ENCODE data around the gene CTSZ. TPM values are rescaled to one million over a fixed set of nuclear protein-coding genes. Genes with fewer than 3 reads are reported as not detected.
"Not testable (repeated sequence)": the region's sequence is repeated elsewhere in the genome, so short reads cannot be mapped to it uniquely, and the experiment has no call there.

The CTSZ gene
- total RNA-seq, 1 donor from 2014 or later = 252 TPM

DNA sequence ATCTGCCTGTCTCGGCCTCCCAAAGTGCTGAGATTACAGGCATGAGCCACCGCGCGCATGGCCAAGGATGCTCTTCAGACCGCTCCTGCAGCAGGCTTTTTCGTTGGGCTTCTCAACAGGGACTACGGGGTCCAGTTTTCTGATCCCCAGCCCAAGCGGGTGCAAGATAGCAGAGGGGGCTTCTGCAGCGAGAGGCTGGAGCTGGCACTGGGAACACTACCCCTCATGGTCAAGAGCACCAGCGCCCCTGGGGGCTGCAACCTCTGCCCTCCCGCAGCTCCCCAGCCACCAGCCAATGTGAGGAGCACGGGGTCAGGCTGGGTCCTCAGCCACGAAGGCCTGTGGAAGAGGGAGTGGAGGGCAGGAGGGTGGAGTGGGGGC lies 6.0 kb downstream of the CTSZ start:
- DNase-seq (ENCODE audit: extremely low read depth, low read depth, low spot score) = no peak

DNA sequence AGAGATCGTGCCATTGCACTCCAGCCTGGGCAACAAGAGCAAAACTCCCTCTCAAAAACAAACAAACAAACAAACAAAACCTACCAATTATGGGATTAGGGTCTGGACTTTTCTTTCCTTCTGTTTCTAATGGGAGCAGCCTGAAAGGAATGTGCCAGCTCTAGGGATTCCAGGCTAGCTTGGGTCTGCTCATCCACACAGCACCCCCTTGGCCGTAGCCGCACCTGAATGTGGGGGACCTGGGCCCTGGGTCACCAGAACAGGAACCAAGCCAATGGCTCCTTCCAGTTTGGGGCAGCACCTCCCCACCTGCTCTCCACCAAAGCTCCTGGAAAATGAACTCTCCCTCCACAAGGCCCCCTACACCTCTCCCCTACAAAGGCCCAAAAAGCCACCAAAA lies 6.7 kb downstream of the CTSZ start:
- no peak for DNase-seq (ENCODE audit: extremely low read depth, low read depth, low spot score)

DNA sequence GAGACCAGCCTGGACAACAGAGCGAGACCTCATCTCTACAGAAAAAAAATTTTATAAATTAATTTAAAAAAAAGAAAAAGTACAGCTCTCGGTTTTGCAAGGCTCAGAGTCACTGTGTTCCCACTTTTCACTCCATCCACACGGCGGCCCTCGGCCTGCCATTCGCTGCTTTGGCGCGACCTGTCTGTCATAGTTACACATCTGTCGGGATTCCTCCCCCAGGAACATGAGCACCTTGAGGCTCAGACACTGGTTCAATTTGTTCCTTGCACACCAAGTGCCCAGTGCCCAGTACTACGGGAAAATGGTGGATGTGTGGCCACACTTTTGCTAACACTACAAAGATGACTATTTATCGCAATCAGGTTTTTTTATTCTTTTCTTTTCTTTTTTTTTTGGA lies 8.4 kb downstream of the CTSZ start:
- DNase-seq (ENCODE audit: extremely low read depth, low read depth, low spot score) = no peak

DNA sequence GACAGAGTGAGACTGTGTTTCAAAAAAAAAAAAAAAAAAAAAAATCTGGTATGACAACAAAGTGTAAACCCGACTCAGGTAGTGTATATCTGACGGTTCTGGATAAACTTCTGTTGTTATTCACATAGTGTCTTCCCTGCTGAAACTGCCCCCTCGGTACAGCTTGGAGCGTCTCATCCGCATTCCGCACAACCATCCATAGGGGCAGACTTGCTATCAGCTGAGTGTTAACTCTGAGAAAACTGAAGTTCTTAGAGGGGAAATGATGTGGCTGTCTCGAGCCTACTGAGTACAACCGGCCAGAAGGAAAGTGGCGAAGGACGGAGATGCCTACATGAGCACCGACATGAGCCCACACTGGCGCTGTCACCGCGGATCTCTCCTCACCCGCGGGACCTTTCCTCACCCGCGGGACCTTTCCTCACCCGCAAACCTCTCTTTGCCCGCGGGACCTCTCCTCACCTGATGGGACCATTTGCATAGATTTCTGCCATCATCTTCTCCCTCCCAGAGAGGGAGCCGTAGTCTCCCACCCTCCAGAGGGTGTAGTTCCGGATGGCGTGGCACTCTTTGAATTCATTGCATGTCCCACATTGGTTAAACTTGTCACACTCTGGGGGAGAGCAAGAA lies 9.8 kb downstream of the CTSZ start:
- no peak for DNase-seq (ENCODE audit: extremely low read depth, low read depth, low spot score)

DNA sequence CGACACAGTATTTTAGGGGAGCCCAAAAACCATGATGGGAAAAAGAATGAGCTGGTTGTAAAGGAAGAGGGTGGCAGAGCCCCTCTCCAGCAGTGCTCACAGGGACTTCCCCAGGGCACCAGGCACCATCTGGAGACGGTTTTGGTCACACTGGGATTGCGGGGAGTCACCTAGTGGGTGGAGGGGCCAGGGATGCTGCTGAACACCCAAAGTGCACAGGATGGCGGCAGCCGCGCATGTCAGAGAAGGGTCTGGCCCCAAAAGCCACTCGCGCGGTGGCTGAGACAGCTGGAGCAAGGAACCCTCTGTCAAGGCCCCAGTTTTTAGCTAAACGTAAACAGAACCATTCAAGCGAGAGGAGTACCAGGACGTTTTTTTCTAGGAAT lies 10.8 kb downstream of the CTSZ start:
- DNase-seq (ENCODE audit: extremely low read depth, low read depth, low spot score) = no peak

DNA sequence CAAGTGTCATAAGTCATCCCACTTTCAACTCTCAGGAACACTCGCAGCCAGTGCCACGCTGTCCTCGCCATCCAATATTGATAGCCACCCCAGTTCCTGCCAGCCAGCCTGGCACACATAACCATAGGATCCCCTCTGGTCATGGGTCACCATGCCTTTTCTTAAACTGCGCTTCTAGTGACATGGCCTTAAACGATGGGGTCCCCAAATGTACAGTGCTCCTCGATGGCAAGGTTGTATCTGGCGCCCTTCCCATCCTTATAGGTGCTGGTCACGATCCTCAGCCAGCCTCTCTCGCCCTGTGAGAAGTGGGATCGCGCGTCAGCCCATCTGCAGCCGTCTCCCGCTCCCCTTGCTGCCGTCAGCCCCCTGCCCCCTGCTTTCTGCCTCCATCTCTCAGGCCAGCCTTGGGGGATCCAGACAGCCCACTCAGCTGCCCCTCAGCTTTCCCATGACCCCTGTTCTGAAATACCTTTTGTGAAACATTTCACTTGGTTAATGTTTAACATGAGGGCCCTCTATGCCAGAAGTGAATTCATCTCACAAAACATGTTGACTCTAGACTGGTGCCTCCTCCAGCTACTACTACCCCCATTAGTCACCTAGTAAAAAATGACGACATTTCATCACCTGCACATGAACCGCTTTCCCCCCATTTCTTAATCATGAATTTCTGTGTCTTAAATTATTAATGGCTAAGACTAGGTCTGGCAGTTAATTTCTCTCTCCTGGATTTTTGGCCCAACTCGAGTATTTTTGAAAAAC lies 11.4 kb downstream of the CTSZ start:
- DNase-seq (ENCODE audit: extremely low read depth, low read depth, low spot score) = no peak

DNA sequence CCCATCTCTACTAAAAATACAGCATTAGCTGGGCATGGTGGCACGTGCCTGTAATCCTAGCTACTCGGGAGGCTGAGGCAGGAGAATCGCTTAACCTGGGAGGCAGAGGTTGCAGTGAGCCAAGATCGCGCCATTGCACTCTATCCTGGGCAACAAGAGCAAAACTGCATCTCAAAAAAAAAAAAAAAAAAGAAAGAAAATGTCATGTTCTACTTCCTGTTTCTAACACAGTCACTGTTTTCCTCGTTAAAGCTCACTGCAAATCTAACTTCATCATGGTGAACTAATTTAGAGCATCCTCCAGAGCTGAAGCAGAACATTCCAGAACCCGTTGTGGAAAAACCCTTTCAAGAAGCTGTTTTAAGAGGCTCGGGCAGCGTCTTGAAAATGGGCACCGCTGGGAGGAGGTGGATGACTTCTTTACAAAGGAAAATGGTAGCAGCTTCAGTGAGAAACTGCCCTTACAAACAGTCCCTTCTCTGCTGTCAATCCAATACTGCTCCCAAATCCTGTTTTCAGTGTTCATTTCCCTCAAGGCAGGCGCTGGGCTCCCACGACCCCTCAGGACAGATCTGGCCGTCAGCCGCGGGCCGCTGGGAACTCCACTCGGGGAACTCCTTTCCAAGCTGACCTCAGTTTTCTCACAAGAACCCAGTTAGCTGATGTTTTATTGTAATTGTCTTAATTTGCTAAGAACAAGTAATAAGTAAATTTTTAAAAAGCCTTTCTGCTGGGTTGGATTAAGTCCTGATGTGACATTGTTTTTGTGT lies 12.5 kb downstream of the CTSZ start:
- no peak for DNase-seq (ENCODE audit: extremely low read depth, low read depth, low spot score)

DNA sequence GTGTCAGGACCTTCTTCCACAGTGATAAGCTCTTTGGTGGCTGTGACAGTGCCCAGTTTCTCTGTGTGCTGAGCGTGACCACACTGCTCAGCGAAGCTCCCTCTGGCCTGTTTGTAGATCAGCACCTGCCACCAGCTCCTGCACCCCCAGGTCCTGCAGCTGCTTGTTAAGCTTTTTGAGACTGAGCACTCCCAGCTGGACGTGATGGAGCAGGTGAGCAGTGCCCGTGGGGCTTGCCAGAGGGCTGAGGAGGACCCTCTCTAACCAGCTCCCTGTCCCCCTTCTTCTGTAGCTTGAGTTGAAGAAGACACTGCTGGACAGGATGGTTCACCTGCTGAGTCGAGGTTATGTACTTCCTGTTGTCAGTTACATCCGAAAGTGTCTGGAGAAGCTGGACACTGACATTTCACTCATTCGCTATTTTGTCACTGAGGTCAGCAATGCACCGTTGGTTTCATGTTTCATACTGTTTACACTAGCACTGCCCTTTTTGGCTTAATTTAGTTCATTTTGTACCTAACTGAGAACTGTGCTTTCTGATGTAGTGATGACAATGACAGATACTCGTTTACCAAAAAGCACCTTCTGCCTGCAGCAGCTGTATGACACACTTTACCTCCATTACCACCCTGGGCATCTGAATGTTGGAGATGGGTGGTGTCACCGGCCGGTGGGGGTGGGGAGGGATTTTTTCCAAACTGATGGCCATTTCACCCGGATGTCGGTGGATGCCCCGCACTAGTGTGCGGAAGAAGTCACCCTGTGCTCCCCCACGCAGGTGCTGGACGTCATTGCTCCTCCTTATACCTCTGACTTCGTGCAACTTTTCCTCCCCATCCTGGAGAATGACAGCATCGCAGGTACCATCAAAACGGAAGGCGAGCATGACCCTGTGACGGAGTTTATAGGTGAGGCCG lies 13.5 kb downstream of the CTSZ start:
- DNase-seq (ENCODE audit: extremely low read depth, low read depth, low spot score) = no peak

DNA sequence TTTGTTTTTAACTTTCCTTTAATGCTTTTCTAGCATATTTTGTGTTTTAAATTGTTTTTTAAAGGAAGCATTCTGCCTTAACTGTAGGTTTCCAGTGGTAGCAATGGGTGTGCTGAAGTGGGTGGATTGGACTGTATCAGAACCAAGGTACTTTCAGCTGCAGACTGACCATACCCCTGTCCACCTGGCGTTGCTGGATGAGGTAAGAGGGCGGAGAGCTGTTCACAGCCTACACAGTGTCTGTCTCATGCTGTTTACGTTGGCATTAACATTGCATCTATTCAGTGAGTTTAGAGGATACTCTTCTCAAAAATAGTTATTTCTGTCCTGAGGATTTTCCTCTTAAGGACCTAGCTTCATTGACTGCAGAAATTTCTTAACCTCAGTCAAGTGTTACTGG lies 14.1 kb downstream of the CTSZ start:
- no peak for DNase-seq (ENCODE audit: extremely low read depth, low read depth, low spot score)

DNA sequence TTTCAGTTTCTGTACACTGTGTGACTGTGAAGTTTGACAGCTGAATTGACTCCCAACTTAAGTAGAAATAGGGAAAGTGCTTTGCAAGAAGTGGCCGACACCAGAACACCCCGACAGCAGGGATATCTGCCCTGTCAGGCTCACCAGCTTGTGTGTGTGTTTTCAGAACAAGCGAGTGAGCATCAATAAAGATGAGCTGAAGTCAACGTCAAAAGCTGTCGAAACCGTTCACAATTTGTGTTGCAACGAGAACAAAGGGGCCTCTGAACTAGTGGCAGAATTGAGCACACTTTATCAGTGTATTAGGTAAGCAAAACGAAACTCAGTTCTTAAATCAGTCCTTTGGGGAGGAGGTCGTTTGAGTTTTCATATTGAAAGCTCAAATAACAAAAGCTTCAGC lies 15.3 kb downstream of the CTSZ start:
- DNase-seq (ENCODE audit: extremely low read depth, low read depth, low spot score) = no peak

DNA sequence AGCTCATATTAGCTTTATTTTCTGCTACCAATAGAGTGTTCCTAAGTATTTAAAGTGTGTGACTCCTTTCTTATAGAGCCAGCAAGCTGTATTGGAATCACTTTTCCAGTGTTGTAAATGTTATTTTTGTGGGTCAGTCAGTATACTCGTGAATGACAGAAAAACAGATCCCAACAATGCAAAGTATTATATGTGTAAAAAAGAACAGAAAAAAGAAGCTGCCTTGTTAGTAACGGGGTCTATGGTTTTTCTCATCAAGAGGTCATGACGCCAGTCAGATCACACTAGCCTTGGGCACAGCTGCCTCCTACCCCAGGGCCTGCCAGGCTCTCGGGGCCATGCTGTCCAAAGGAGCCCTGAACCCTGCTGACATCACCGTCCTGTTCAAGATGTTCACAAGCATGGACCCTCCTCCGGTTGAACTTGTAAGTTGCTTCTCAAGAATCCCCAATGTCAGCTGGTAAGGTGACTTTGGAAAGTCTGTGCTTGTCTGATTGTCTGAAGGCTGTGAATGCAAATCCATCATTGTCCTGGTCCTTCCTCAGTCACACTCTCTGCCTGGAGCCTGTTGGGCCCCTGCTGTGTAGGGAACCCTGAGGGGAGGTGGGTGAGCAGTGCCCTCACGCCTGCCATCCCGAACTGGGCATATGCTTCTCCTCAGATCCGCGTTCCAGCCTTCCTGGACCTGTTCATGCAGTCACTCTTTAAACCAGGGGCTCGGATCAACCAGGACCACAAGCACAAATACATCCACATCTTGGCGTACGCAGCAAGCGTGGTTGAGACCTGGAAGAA lies 16.2 kb downstream of the CTSZ start:
- no peak for DNase-seq (ENCODE audit: extremely low read depth, low read depth, low spot score)

DNA sequence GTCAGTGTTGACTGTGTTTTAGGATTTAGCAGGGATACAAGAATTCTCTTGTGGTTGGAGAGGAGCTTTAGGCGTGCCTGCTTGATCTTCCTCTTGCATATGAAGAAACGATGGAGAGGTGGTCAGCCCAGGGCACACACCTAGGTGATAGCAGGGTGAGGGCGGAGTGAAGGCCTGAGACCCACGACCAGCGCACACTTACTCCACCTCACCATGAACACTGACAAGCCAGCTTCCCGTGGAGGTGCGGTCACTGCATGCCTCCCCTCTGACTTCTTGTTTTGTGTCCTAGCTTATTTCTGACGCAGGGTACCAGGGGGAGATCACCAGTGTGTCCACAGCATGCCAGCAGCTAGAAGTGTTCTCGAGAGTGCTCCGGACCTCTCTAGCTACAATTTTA lies 17.9 kb downstream of the CTSZ start:
- DNase-seq (ENCODE audit: extremely low read depth, low read depth, low spot score) = no peak

DNA sequence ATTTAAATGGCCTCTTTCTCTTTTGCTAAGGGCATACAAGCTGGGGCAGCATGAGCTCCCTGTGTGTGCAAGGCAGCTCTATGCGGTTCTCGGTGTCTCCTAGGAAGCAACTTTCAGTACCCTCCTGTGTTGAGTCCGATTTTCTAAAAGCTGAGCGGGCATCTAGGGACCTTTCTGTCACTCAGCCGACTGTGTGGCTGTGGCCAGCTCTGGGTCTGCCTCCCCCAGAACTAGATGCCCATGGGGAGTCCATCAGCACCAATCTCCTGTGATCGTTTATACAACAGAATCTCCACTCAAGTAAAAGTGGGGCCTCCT lies 18.5 kb downstream of the CTSZ start:
- no peak for DNase-seq (ENCODE audit: extremely low read depth, low read depth, low spot score)

DNA sequence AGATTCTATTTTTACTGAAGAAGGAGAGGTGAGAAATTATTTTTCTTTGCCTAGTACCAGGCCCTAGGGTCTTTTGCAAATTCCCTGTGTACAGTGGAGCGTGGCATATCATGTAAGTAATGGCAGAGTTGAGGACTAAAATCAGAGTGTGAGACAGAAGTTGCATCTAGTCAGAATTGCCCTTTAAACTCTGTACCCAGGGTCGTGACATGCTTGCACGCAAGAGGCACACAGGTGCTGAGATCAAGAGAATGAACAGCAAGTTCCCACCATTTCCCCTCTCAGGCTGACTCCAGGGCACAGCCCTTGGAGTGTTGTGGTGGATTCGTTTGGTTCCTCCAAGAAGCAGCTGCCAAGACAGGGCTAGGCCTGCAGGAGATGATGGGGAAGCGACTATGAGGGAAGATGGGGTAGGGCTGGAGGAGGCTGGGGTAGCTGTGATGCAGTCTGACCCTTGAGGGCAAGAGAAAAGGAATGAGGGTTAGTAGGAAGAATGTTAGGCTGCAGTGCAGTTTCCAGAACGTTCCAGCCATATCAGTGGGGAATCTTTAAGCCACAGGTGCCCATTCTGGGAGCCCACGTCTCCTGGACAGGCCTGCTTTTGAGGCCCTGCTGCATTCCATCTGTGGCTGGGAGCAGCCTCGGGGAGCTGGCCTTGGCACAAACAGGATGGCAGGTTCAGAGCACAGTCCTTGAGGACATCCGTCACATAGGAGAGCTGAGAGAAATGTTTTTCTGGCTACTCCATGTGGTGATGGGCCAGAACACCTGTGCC lies 19.1 kb downstream of the CTSZ start:
- DNase-seq (ENCODE audit: extremely low read depth, low read depth, low spot score) = no peak

DNA sequence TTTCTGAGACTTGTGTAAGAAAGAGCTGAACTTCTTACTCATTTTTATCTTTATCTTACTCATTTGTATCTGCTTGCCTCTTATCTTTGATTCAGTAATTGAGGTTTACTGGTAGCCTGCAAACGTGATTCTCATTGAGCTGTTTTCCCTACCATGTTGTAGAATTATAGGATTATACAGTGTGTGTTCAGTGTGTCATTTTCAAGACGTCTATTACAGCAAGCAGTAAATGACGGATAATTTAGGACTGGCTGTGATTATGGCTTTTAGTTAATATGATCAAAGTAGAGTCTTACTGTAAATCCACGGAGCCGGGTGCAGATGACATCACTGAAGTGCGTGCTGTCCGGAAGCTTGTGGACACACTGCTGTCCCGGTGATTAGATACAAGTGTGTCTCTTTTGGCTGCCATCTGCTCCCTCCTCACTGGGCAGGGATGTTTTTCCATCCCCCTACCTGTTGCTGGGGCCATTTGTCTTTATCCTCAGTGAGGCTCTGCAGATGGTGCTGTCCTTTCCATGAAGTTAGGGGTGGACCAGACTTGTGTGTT lies 20.0 kb downstream of the CTSZ start:
- no peak for DNase-seq (ENCODE audit: extremely low read depth, low read depth, low spot score)

DNA sequence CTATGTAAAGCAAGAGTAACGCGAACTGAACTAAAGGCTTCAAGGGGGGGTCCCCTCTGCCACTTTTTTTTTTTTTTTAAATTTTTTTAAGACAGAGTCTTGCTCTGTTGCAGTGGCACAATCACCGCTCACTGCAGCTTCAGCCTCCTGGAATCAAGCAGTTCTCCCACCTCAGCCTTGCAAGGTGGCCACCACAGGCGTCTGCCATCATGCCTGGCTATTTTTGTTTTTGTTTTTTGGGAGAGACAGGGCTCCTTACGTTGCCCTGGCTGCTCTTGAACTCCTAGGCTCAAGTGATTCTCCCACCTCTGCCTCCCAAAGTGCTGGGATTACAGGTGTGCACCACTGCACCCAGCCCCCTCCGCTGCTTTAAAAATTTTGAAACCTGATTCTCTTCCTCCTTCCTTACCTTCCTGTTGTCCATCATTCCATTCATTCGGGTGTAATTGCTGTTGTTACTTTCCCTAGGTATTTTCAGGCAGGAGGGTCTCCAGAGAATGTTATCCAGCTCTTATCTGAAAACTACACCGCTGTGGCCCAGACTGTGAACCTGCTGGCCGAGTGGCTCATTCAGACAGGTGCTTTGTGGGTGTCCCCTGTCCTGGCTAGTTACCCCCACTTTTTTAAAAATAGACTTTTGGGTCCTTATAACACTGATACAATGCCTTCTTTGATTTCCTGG lies 20.6 kb downstream of the CTSZ start:
- no peak for DNase-seq (ENCODE audit: extremely low read depth, low read depth, low spot score)

DNA sequence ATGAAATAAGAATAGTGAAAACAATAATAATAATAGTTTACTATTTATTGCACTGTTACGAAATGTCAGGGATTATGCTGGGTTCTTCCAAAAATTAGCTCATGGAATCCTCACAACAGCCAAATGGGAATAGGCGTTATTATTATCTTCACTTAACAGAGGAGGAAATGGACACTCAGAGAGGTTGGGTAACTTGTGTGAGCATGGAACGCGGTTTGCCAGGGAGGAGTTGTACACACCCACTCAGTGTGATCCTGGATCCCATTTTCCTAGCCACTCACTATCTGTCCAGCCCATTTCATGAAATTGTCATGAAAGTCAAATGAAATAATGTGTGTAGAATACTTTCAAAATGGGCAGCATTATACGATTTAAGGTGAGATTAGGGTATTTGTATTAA lies 21.4 kb downstream of the CTSZ start:
- no peak for DNase-seq (ENCODE audit: extremely low read depth, low read depth, low spot score)

DNA sequence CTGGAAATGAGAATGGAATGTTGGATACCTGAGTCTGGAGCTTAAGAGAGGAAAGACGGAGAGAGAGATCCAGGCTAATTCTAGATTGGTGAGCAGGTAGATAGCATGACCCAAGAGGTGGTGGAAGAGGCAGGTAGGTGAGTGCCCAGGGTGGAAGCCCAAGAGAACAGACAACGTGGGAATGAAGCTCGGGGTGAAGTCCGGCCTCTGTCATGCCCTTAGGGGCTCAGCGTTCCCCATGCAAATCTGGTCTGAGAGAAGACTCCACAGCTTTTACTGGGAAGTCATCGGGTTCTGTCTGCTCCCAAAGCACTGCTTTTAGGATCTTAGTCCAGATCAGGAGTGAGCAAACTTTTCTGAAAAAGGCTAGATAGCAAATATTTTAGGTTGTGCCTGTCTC lies 22.4 kb downstream of the CTSZ start:
- DNase-seq (ENCODE audit: extremely low read depth, low read depth, low spot score) = no peak

DNA sequence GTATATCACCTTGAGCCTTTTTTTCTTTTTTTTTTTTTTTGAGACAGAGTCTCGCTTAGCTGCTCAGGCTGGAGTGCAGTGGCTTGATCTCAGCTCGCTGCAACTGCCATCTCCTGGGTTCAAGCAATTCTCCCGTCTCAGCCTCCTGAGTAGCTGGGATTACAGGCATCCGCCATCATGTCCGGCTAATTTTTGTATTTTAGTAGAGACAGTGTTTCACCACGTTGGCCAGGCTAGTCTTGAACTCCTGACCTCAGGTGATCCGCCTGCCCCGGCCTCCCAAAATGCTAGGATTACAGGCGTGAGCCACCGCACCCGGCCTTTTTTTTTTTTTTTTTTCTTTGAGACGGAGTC lies 24.0 kb downstream of the CTSZ start:
- not testable (repeated sequence) for DNase-seq (ENCODE audit: extremely low read depth, low read depth, low spot score)
